ENCODE data around the gene URI1. TPM values are rescaled to one million over a fixed set of nuclear protein-coding genes. Genes with fewer than 3 reads are reported as not detected.

Gene URI1
- total and polyA plus RNA-seq, 7 donors: 20.8 to 69.2 (median 54.6) TPM

DNA sequence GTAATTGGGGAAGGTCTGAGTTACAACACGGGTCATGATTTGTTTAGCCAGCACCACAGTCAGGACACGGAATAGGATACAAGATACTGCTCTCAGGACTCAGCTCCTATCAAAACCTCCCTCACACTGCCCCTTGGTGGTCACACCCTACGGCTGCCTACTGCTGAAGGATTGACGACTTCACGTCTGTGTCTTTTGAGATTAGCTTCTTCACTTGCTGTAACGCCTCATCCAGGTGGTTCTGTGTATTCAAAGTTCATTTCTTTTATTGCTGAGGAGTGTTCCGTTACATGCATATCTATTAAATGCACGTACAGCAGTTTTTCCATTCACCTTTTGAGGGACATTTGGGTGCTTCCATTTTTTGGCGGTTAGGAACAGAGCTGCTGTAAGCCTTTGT, 46.3 kb downstream of the URI1 start:
- Histone ChIP-seq H3K4me3 (no peak overlapping the region), H3K27me3 (no peaks in the 10 kb centered on the region), H3K36me3 (peaks cover 0 to 15% (median 0%) of the 10 kb centered on the region in 4 donors), H3K4me1 (peaks cover 0 to 5% (median 0%) of the 10 kb centered on the region in 4 donors), H3K27ac (no peak overlapping the region), H3K9me3 (no peaks in the 10 kb centered on the region)
- intact Hi-C loops (cut with DNase I): no loop called here
- 43 to 84% methylated on average over 9 of the region's 9 CpGs for WGBS, 2 donors
- DNase-seq: no peak
- TF ChIP-seq POLR2AphosphoS5 (IDR thresholded peaks at IDR 0.05): no peak
- TF ChIP-seq, protein P1, sequence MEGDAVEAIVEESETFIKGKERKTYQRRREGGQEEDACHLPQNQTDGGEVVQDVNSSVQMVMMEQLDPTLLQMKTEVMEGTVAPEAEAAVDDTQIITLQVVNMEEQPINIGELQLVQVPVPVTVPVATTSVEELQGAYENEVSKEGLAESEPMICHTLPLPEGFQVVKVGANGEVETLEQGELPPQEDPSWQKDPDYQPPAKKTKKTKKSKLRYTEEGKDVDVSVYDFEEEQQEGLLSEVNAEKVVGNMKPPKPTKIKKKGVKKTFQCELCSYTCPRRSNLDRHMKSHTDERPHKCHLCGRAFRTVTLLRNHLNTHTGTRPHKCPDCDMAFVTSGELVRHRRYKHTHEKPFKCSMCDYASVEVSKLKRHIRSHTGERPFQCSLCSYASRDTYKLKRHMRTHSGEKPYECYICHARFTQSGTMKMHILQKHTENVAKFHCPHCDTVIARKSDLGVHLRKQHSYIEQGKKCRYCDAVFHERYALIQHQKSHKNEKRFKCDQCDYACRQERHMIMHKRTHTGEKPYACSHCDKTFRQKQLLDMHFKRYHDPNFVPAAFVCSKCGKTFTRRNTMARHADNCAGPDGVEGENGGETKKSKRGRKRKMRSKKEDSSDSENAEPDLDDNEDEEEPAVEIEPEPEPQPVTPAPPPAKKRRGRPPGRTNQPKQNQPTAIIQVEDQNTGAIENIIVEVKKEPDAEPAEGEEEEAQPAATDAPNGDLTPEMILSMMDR (IDR thresholded peaks at IDR 0.05): no peak
- no peak for TF ChIP-seq POLR2A (IDR thresholded peaks at IDR 0.05)
- TF ChIP-seq EP300 (IDR thresholded peaks at IDR 0.05): no peak

DNA sequence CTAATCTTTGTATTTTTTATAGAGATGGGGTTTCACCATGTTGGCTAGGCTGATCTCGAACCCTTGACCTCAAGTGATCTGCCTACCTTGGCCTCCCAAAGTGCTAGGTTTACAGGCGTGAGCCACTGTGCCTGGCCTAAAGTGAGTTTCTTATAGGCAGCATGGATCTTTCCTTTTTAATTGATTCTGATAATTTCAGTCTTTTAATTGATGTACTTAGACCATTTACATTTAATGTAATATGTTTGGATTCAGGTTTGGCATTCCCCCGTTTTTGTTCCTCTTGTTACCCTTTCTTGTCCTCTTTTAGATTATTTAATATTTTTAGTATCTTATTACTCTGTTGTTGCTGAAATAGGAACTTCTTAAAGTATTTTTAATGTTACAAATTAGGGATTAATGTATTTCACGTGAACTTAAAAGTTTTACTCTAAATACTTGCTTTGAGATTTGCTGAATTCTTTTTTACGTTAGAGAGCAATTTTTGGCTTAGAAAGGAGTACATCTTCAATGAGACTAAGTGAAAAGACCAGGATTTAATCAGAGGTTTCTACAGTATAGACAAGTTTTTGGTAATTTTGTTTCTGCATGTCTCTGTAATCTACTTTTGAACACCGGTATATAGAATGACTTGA, 50.3 kb downstream of the URI1 start:
- TF ChIP-seq POLR2A (IDR thresholded peaks at IDR 0.05) (no peak), EP300 (IDR thresholded peaks at IDR 0.05) (no peak), POLR2AphosphoS5 (IDR thresholded peaks at IDR 0.05) (no peak)
- TF ChIP-seq, protein P1 (IDR thresholded peaks at IDR 0.05): no peak
- Histone ChIP-seq H3K27ac (no peak overlapping the region), H3K4me3 (no peak overlapping the region), H3K27me3 (no peaks in the 10 kb centered on the region), H3K36me3 (peaks cover 0 to 10% (median 0%) of the 10 kb centered on the region in 4 donors), H3K4me1 (no peaks in the 10 kb centered on the region), H3K9me3 (peaks cover 0 to 2% (median 0%) of the 10 kb centered on the region in 4 donors)
- 98 to 99% methylated on average over 6 of the region's 6 CpGs for WGBS, 2 donors
- intact Hi-C loops (cut with DNase I): no loop called here
- DNase-seq: no peak

DNA sequence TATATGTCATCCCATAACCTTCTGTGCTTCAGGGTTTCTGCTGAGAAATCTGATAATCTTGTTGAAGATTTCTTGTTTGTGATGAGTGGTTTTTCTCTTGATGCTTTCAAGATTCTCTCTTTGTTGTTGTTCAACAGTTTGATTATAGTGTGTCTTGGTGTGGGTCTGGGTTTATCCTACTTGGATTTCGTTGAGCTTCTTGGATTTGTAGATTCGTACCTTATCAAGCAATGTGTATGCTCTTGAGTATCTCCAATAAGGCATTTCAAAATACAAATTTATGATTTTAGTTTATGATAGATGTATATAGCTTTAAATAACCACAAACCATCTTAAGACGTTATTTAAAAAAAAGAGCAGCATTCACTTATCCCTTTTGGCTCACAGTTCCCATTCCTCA, 57.5 kb downstream of the URI1 start:
- H3K27ac ChIP-seq: no peak overlapping the region
- H3K4me3 ChIP-seq: no peak overlapping the region
- WGBS, 2 donors: 86 to 91% methylated on average over 3 of the region's 3 CpGs
- DNase-seq: no peak
- no peak for TF ChIP-seq POLR2AphosphoS5 (IDR thresholded peaks at IDR 0.05)
- TF ChIP-seq POLR2A (IDR thresholded peaks at IDR 0.05): no peak
- no peak for TF ChIP-seq EP300 (IDR thresholded peaks at IDR 0.05)
- TF ChIP-seq, protein P1 (IDR thresholded peaks at IDR 0.05): no peak
- intact Hi-C loops (cut with DNase I): no loop called here
- H3K4me1 ChIP-seq: peaks cover 0 to 11% (median 0%) of the 10 kb centered on the region in 4 donors
- H3K36me3 ChIP-seq: no peaks in the 10 kb centered on the region
- peaks cover 0 to 2% (median 0%) of the 10 kb centered on the region in 4 donors for H3K9me3 ChIP-seq
- H3K27me3 ChIP-seq: no peaks in the 10 kb centered on the region

DNA sequence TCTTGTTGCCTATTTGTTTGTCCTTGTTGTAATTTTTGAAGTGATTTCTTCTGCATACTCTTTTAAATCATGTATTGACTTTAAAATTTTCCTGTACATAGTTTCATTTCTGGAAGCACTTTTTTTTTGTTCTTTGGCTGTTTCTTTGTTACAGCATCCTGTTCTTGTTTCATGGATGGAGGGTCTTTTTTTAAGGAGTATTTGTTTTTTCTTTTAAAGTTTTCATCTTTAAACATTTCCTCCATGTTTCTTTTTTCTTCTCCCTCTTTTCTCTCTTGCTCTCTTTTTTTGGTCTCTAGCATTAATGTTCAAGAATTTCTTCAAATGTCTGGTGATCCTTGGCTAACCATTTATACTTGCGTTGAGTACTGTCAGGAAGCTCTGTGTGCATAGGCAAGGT, 58.8 kb downstream of the URI1 start:
- Histone ChIP-seq H3K4me3 (no peak overlapping the region), H3K27ac (no peak overlapping the region), H3K27me3 (no peaks in the 10 kb centered on the region), H3K9me3 (no peaks in the 10 kb centered on the region), H3K36me3 (peaks cover 0 to 3% (median under 1%) of the 10 kb centered on the region in 4 donors), H3K4me1 (peaks cover 0 to 13% (median 0%) of the 10 kb centered on the region in 4 donors)
- intact Hi-C loops (cut with DNase I): no loop called here
- DNase-seq: no peak
- no peak for TF ChIP-seq POLR2AphosphoS5 (IDR thresholded peaks at IDR 0.05)
- TF ChIP-seq POLR2A (IDR thresholded peaks at IDR 0.05): no peak
- TF ChIP-seq, protein P1 (IDR thresholded peaks at IDR 0.05): no peak
- TF ChIP-seq EP300 (IDR thresholded peaks at IDR 0.05): no peak
- 95 to 99% methylated on average over 1 of the region's 1 CpG for WGBS, 2 donors

Measured in sigmoid colon (tissue), 7 donors.